NB4 (cell line): ENCODE data around the gene HERPUD1.

ENCODE experiments used
- DNase-seq: peaks from one replicate; pipeline ENCODE4 v3.0.0; 2010; ENCODE audit warnings: low read depth
- H3K4me3 ChIP-seq: one replicate; pipeline ENCODE4 v1.5.1; 2011; ENCODE audit warnings: mild to moderate bottlenecking, low read depth, low read length, moderate library complexity
- CTCF ChIP-seq: IDR thresholded peaks from one replicate; pipeline ENCODE4 v1.5.1; 2012; ENCODE audit warnings: low read depth, low read length
- MAX ChIP-seq: IDR thresholded peaks from 2 replicates; pipeline ENCODE4 v1.6.1; 2011; ENCODE audit warnings: low read depth, low read length
- MYC ChIP-seq: IDR thresholded peaks from 2 replicates; pipeline ENCODE4 v1.6.1; 2011; ENCODE audit warnings: low read depth, low read length
- POLR2A ChIP-seq: IDR thresholded peaks from 2 replicates; pipeline ENCODE4 v1.6.1; 2011; ENCODE audit warnings: mild to moderate bottlenecking; ENCODE audit not compliant: insufficient read length; ENCODE audit errors: extremely low read depth

Gene HERPUD1

GRCh38 chr16:56886296-56886695, 45.6 kb upstream of the HERPUD1 start:
- no peak for TF ChIP-seq MAX
- no peak for TF ChIP-seq CTCF
- TF ChIP-seq POLR2A = no peak
- no peak for TF ChIP-seq MYC
- no peak overlapping the region for H3K4me3 ChIP-seq
- no peak for DNase-seq

GRCh38 chr16:56886826-56887225, 45.1 kb upstream of the HERPUD1 start:
- no peak for DNase-seq
- no peak overlapping the region for H3K4me3 ChIP-seq
- TF ChIP-seq CTCF (no peak), POLR2A (no peak), MAX (no peak), MYC (no peak)

GRCh38 chr16:56888806-56889205, 43.1 kb upstream of the HERPUD1 start:
- TF ChIP-seq MAX = no peak
- TF ChIP-seq CTCF = no peak
- TF ChIP-seq MYC = no peak
- TF ChIP-seq POLR2A = no peak
- H3K4me3 ChIP-seq = no peak overlapping the region
- peak; percentile 91 for DNase-seq

- no peak for DNase-seq
- TF ChIP-seq CTCF = no peak
- TF ChIP-seq POLR2A = no peak
- no peak for TF ChIP-seq MYC
- no peak for TF ChIP-seq MAX
- H3K4me3 ChIP-seq = no peak overlapping the region
These were observed 42.7 kb upstream of the HERPUD1 start for GRCh38 chr16:56889206-56889605.

- TF ChIP-seq CTCF (no peak), POLR2A (no peak), MYC (no peak), MAX (no peak)
- H3K4me3 ChIP-seq = no peak overlapping the region
- DNase-seq = no peak
These were observed 40.3 kb upstream of the HERPUD1 start for GRCh38 chr16:56891685-56892084.

GRCh38 chr16:56892705-56893104, 39.2 kb upstream of the HERPUD1 start:
- no peak for DNase-seq
- no peak overlapping the region for H3K4me3 ChIP-seq
- TF ChIP-seq POLR2A (no peak), MAX (no peak), MYC (no peak), CTCF (no peak)
